Suprapubic skin (tissue), 4 donors: ENCODE results near the gene FAM240B.

Experiments used
- CTCF ChIP-seq, 2 donors: fragments of 200-600 bp in 1 of 2; fragments of 450-650 bp in 1 of 2; sonication (generic) in 1 of 2; IDR thresholded peaks; one replicate each; pipeline ENCODE4 v1.5.1; 2016 to 2019; ENCODE audit warnings: antibody characterized with exemption in 2 of 2, mild to moderate bottlenecking in 1 of 2, moderate library complexity in 1 of 2
- EP300 ChIP-seq: sonication (generic); formaldehyde crosslinking; IDR thresholded peaks from one replicate; pipeline ENCODE4 v1.6.1; 2017; ENCODE audit warnings: antibody characterized with exemption
- POLR2A ChIP-seq, 2 donors: fragments of 450-650 bp; IDR thresholded peaks; one replicate each; pipeline ENCODE4 v1.6.1; 2017; ENCODE audit warnings: antibody characterized with exemption in 2 of 2, mild to moderate bottlenecking in 2 of 2, moderate library complexity in 2 of 2
- POLR2AphosphoS5 ChIP-seq, 3 donors: sonication (generic); formaldehyde crosslinking; IDR thresholded peaks; one replicate each; pipeline ENCODE4 v1.6.1; 2017; ENCODE audit warnings: antibody characterized with exemption in 3 of 3

DNA sequence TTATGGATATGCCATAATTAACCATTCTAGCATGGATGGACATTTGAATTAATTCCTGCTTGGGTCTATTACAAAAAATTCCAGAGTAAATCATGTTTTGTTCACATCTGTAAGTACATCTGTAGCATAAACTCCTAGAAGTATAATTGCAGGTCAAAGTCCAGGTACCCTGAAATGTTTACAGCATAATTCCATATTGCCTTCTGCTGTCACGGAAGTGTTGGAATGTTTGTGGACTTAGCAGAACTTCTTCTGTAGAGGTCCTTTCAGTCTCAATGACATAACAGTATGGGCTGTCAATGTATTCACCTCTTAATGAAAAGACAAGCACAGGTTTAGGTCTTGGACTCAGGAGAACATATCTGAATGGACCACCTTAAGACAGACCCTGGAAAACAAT, 1.8 kb downstream of the FAM240B start:
- TF ChIP-seq CTCF (IDR thresholded peaks at IDR 0.05) (no peak), POLR2A (IDR thresholded peaks at IDR 0.05) (no peak), POLR2AphosphoS5 (IDR thresholded peaks at IDR 0.05) (no peak), EP300 (no peak)
